ENCODE data around the gene TRIM16.
A peak's percentile ranks its signal among the peaks of the same experiment; 100 is the strongest.
"Not testable (repeated sequence)": the region's sequence is repeated elsewhere in the genome, so short reads cannot be mapped to it uniquely, and the experiment has no call there.

The TRIM16 gene

GRCh38 chr17:15591986-15592385, 92.1 kb downstream of the TRIM16 start:
- peak; percentile 5 for DNase-seq (ENCODE audit: low read depth)

GRCh38 chr17:15590844-15591243, 93.3 kb downstream of the TRIM16 start:
- H3K4me3 ChIP-seq (ENCODE audit: low read depth, low read length); DNase-seq (ENCODE audit: low read depth): not testable (repeated sequence)

More at GRCh38 chr17:15591986-15592385, 92.1 kb downstream of the TRIM16 start:
- H3K4me3 ChIP-seq (ENCODE audit: low read depth, low read length): not testable (repeated sequence)

- not testable (repeated sequence) for DNase-seq (ENCODE audit: low read depth); H3K4me3 ChIP-seq (ENCODE audit: low read depth, low read length)
Observed at GRCh38 chr17:15589544-15590536, 94.3 kb downstream of the TRIM16 start.

- peak; percentile 14 for DNase-seq (ENCODE audit: low read depth)
- not testable (repeated sequence) for H3K4me3 ChIP-seq (ENCODE audit: low read depth, low read length)
Observed at GRCh38 chr17:15588017-15588416, 96.1 kb downstream of the TRIM16 start.

GRCh38 chr17:15583313-15583712, 100.8 kb downstream of the TRIM16 start:
- H3K4me3 ChIP-seq (ENCODE audit: low read depth, low read length); DNase-seq (ENCODE audit: low read depth): not testable (repeated sequence)

GRCh38 chr17:15581462-15581861, 102.6 kb downstream of the TRIM16 start:
- not testable (repeated sequence) for H3K4me3 ChIP-seq (ENCODE audit: low read depth, low read length); DNase-seq (ENCODE audit: low read depth)
